IPS-NIHi7 (cell line): ENCODE data around the gene CRACR2A.

Source experiments
- DNase-seq: peaks from one replicate; pipeline ENCODE4 v3.0.0; 2012; ENCODE audit warnings: mixed read lengths; ENCODE audit errors: extremely low spot score

Gene CRACR2A

DNA sequence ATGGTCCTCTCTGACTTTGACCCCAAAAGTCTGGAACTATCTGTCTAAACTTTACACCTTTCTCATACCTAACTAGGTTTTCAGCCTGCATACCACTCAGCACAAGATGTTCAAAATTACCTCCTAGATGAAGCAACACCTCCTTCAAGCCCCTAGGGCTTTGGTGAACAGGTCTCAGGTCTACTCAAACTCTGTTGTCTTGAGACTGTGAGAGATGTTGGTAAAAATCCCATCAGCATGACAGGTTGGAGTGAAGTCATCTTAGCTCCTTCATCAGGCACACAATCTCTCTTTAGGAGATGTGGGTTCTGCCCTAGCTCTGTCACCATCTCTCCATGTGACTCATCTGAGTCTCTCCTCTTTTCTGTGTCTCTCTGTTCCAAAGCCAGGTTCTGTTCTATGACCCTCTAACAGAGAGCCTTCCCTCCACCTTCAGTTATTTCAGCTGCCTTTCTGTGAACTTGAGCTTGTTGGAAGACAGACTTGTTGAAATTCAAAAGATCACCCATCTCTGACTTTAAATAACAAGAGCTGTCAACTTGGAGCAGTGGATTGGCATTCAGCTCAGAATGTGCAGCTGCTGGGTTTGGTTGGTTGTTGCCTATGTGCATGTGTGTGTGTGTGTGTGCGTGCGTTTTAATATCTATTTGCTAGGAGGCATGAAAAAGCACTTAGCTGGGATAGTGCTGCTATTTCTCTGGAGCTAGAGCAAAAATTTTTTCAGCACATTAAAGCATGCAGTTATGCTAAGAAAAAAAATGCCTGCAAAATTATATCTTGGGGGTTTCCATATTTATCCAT is 130.7 kb downstream of the CRACR2A start:
- no peak for DNase-seq

DNA sequence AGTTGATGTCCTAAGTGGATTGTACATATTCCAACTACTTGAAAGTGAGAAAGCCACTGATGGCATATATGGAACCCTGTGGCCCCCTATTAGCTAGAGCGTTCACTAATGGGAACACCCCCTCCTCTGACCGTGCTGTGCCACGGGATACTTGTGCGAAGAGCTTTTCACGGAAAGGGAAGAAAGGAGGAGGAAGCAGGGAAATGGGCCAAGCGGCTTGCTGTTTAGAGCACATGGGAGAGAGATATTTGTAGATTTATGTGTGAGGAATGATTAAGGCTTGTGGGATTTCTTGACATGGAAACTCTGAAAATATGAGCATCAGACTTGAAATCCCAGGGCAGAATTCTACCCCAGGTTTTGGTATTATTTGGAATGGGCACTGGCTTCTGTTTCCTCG is 132.1 kb downstream of the CRACR2A start:
- DNase-seq, result no peak

DNA sequence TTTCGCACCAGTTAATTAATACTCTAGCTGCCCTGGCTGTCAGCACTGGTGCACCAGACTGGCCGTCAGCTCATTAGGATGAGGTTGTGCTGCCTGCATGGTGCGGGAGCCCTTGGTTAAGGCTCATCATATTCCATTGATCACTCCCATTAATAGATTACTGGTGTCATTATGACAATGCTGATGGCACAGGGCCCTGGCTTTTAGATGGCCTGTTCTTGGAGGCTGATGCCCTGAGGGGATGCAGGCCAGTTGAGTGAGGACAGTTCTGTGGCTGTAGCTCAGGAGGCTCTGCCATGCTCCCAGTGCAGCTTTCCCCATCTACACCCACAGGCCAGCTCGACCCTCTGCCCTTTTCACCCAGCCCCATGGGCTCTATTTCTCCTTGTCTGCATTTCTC is 135.3 kb downstream of the CRACR2A start:
- no peak for DNase-seq

DNA sequence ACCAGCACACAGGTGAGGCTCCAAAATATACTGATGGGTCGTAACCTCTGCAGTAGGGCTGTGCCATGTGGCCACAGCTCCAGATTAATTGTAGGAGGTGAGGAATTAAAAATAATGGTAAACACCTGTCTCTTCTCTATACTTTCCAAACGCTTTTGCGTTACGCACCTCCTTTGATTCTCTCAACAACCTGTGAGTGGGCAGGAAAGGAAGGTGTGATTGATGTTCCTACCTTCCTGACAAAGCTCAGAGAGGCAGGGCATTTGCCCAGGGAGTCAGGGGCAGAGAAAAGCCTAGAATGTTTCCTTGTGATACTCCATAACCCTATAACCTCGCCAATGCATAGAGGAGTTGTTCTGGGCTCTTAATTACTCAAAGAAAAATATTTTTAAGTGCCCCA is 137.0 kb downstream of the CRACR2A start:
- DNase-seq, result no peak

DNA sequence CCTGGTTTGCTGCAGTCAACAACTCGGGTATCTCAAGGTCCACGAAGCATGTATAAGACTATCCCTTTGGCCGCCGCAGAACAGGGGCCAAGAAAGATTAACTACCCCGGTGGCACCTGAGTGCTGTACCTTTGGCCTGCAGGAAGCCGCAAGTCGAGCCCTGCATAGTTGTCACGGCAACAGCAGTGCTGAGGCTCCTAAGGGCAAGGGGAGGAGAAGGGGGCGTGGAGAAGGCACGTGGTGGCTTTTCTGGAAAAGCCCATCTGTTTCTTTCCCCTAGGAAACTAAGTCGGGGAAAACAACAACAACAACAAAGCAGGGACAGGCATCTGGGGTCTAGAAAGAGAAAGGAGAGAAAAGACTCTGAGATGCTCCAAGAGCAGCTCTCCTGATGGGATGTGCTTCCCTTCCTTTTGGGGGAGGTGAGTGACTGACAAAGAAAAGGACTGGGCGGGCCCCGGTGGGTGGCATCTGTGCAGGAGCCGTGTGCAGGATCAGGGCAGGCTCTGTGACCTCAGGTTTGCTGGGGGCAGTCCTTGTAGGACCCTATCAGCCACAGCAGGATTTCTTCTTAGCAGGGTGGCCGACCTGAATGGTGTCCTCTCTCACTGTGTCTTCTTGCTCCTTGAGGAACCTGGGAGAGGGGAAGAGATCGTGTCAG is 138.0 kb downstream of the CRACR2A start:
- DNase-seq, result peak; percentile 58

DNA sequence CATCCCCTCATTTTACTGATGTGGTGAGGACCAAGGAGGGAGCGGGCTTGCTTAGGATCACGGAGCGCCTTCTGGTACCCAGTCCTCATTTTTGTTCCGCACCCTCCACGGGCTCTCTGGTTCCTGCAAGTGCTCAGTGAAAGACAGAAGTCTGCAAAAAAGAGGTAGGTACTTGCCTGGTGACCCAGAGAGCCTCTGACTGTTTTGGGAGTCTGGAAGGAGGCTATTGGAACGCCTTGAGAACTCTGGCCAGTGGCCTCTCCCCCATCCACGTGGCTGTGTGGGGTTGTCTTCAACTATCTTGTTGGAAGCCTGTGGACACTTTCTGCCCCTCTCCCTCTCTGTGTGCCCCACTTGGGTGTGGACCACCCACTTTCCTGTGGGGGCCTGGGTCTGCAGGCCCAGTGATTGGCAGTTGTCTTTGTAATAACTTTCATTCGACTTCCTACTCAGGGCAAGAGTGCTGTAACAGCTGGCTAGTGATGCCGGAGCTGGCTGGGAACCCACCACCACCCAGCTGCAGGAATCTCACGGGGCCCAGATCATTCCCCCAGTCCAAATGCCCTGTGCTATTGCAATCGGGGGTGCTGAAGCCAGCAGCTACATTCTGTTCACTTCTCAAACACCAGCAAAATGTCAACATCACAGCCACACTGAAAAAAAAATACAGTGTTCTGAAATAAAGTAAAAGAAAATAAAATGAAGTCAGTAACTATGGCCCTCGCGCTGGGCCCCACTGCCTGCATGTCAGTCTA is 139.1 kb downstream of the CRACR2A start:
- no peak for DNase-seq

DNA sequence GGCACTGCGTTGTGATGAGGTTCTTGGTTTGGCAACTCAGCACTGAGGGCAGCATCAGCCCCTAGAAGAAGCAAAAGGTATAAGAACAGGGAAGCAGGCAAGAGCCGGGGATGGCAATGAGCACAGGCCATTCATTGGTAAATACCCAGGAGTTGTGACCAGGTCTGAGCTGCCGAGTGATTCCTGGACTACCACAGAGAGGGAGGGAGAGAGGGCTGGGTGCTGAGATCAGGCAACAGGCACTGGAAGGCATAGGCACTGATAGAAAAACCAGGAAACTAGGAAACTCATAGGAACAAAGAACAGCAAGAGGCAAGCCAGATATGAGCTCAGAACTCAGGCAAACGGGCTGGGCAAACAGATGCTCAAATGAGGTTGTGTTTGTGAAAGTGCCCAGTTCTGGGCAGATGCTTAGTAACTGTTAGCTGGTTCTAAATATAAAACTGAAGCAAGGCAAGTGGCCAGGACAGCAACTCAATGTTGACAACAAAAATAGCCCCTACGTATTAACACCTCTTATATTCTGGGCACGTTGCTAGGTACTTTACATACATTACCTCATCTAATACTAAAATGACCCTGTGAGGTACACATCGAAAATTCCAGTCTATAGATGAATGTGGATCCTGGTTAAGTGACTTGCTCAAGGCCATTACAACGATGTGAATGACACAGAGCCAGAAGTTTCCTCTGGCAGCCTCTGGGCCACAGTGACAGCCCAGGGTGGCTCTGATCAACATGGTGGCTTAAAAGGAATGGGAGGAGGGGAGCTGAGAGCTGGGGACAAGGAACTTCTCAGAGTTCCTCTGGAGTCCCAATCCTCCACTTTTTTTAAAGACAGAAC is 140.8 kb downstream of the CRACR2A start:
- no peak for DNase-seq

DNA sequence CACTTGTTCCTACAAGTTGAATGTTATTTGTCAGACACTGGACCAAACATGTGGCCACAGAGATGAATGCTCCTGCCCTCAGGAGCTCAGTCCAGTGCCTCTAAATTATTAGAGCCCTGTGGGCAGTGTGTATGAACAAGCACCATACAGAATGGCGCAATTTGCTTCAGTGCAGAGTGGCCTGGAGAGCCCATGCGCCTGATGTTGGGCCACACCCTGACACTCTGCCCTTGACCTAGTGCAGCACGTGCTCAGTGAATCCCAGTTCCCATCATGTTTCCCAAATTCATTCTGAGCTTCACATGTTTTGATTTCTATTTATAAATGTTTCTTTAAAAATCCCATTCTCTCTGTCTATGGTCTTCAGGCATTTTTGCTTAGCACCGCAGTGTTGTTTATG is 145.1 kb downstream of the CRACR2A start:
- DNase-seq, result no peak

DNA sequence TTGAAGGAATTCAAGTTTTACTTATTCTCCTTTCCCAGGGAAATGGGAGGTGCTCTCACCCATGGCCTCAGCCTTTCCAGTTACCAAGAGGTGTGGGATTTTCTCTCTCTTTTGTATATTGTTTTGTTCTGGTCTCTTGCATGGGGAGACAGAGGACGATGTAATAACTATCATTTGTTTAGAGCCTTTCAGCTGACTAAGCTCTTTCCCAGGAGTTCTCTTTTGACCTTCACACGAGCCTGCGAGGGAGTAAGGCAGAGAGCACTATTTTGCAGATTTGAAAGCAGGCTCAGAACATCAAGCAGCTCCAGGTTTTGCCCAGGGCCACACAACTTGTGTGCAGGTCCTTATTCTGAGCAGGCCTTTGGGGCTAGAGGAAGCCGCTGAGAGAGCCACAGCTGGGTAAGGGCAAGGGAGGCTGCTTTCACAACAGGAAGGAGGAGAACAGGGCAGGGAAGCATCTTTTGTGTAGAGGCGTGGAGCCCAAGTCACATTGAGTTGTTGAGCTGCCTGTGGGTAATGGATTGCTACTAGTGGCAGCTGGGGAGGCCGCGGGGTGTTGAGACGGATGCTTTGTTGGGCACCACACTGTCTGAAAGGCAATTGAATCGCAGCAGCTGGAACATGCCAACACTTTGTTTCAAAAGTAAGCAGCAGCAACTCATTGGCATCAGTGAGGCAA is 145.7 kb downstream of the CRACR2A start:
- DNase-seq, result no peak

DNA sequence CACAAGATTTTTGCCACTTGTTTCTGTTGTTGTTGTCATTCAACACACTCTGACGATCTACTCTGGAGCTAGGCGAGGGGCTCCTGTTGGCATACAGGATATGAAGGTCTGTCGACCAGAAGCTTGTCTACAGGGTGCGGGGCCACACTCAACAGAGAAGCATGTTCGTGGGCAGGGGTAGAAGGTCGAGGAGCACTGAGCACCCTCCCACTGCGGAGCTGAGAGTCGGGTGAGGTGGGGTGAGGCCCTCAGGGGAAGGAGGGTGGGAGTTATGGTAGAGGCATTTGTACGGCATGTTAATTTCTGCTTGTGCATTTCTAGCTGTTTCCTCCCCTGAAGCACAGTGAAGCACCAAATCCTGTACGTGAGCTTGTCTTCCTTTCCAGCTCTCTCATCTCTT is 146.8 kb downstream of the CRACR2A start:
- no peak for DNase-seq

DNA sequence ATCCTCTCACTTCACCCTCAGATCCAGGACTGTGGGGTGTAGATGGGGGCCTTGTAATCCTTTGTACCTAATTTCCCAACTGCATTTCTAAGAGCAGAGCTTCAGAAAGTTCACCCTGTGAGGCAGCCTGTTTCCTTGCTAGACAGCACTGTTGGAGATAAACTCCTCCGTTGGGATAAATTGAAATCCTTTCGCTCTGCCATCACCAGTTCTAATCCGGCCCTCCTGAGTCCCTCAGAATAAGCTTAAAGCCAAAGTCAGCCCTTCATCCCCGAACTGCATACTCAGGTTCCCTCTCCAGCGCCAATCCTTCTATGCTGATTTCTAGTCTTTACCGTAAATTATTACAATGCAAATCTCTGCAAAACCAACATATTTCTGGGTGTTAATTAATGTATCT is 147.2 kb downstream of the CRACR2A start:
- no peak for DNase-seq

DNA sequence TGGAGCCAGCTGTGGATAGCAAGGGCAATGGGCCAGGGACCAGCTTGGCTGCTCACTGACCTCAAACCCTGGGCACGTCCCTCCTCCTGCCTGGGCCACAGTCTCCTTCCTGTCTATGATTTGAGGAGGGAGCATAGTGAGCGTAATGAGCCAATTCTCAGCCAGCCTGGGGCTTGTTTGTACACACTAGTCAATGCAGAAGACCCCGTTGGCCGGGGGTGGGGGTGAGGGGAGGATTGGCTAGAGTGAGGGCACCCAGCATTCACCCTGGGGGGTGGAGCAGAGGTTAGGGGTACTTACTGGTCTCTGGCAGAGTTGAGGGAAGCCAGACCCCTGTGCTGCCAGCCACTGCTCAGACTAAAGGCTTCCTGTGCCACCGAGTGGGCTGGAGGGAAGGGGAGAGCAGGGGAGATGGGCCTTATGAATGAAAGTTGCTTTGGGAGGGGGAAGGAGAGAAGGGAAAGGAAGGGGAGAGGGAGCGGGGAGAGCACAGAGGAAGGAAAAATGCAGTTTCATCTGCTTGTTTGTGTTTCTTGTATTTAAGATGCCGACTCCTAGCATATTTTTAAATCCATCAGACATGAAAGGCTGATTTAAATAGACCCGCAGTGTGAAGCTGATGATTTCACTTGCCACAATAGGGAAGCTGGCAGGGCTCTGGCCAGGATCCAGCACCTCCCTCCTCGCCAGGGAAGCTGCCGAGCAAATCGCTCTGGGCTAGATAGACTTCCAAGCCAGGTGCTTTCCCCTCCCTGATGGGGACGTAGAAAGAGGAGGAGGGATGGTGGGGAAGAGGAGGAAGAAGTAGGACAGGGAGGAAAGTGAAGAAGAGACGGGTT is 147.9 kb downstream of the CRACR2A start:
- peak; percentile 69 for DNase-seq

DNA sequence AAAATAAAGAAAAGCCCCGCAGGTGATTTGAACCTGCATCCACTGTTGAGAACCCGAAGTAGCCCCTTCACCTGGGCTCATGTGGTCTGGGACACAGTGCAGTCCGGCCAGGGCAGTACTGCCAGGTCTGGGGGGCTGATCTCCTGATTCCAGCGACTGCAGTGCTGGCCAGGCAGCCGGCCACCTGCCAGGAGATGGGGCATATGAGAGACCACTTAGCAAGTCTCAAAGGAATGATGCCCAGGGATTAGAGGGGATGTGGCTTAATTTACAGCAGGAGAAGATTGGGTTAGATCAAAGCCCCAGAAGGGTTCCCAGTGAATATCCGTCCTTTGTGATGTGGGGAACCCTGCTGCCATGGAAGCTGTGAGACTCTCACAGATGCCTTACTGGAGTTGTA is 148.6 kb downstream of the CRACR2A start:
- no peak for DNase-seq

DNA sequence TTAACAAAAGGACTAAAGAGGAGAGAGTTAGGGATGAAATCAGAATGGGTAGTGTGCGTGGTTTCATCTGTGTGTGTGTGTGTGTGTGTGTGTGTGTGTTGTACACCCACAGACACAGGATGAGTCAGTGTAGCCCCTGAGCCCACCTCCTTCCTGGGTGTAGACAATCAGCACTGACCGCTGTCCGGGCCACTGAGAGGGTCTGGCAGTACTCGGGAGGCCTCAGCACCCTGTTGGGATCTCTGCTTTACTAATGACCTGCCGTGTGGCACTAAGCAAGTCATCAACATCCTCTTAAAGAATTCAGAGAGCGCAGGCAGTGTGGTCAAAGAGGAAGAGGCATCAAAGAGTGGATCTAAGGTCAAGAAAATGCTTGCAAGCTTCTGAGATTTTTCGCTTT is 149.3 kb downstream of the CRACR2A start:
- DNase-seq, result no peak

DNA sequence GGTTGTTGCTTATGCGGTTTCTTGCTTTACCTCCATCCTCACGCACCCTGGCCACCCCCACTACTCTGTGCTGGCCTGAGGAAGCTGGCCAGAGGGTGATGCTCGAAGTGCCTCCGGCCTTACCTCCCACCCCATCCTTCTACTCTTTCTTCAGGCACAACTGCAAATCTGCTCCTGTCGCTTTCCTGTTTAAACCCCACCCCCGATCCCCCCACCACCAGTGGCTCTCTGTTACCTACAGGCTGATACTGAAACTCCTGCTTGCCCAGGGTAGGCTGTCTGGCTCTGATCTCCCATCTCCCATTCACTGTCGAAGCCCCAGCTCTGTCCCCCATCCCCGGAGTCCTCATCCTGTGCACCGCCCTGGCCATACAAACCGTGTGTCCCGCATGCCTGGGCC is 150.4 kb downstream of the CRACR2A start:
- no peak for DNase-seq

DNA sequence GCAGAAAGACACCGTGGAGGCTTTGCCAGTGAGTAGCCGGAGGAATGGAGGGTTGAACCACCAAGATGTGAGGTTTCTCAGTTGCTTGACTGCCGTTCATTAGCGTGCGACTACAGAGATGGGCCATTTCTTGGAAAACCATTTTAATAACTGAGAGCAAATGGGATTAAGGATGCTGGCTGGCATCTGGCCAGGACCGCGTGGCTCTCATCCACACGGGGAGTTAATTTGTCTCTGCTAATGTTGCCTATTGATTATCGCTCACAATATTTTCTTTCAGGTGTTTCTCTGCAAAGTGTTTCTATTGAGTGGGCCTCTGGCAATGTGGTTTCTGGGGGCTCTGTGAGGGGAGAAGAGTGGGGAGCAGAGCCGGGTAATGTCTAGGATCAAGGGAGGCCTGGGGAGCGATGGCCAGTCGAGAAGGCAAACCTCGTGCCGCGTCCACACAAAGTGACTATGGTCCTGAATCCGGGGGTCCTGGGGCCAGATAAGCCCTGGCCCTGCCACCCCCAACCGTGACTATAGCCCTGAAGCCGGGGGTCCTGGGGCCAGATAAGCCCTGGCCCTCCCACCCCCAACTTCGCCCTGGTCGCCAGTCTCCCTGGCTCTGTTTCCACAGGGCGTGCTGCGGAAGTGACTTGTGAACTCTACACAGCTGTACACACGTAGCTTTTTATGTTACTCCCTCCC is 151.3 kb downstream of the CRACR2A start:
- DNase-seq, result no peak

DNA sequence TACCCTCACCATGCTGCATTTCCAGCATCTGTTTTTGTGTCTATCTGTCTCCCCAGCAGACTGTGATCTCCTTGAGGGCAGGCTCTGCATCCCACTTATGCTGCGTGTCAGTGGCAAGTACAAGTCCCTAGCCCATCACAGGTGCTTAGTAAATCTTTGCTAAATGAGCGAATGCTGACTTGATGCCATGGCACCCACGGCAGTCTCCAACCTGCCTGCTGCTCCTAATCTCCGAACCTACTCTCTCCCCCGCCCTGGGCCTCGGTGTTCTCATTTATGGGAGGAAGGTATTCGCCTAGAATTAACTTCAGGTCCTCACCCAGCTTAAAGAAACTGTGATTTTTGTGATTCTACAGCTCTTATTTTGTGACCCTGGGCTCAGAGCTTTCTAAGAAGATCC is 152.0 kb downstream of the CRACR2A start:
- no peak for DNase-seq

DNA sequence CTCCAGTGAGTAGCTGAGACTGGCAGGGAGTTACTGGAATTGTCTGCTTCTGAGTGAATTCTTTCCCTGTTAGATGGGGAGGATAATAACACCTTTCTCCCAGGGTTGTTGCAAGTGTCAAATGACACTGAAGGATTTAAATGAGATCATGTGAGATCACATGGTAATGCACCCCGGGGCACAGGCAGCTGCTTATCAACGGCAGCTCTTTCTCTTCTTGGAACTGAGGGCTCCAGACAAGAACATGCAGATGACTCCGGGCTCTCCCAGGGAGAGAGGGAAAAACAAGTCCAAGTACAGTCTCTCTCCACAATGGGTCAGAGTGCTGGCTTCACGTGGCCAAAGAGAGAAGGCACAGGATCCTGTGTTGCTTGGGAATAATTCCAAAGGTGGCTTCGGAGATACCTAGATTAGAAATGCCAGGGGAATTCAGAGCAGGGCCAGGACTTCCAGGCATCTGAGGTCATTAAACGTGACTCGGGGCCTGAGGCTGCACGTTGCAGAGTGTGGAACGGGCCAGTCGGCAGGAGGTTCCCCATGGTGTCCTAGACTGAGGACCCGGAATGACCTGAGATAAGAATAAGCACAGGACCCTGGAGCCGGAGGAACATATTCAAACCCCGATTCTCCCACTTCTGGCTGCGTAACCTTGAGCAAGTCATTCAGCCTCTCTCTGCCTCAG is 152.7 kb downstream of the CRACR2A start:
- peak; percentile 68 for DNase-seq
